Measurements from ENCODE around the gene EYS.

Gene EYS

DNA sequence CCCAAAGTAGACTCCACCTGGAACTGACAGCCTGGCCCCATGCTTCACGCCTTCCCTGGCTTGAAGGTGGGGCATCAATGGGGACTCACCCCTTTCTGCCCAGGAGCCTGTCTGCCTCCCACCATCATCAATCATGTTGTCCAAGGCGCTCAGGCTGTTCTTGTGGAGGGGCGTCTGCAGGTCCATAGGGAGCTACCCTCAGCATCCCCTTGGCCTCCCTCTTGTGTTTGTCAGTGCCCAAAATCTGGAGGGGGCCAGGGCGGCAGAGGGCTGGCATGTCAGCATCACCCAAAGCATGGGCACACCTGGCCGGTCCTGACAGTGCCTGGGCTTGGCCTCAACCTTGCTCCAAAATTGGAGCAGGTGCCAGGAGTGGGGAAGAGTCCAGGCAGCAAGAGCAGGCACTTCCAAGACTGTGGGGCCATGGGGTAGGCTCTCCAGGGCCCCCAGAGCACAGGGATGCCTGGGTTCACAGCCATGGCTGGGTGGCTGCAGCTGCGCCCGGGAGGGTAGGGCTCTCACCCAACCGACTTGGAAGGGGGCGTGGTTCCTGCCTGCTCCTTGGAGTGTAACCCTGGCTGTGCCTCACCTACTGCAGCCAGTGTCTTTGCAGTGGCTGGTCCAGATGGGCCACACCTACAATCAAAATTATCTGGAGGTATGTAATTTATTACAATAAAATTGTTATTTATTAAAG lies 903.4 kb downstream of the EYS start:
- no peak for DNase-seq

DNA sequence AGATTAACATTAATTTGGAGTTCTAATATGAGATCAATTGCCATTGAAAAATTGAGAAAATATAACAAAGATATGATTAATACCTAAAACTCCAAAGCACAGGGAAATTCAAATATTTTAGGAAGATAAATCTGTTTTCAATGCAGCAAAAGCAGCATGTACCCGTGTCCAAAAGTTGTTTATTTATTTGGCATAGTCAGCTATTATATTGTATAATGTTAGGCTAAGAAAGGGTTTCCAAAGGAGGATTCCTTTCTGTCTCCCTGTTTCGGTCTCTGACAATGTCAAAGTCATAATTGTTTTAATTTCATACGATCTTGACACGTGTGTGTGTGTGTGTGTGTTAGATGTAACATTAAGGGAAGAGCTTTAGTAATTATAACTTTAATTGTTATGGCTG lies 914.5 kb downstream of the EYS start:
- DNase-seq = no peak

GRCh38 chr6:64789476-64789875 lies 917.5 kb downstream of the EYS start:
- DNase-seq = no peak

DNA sequence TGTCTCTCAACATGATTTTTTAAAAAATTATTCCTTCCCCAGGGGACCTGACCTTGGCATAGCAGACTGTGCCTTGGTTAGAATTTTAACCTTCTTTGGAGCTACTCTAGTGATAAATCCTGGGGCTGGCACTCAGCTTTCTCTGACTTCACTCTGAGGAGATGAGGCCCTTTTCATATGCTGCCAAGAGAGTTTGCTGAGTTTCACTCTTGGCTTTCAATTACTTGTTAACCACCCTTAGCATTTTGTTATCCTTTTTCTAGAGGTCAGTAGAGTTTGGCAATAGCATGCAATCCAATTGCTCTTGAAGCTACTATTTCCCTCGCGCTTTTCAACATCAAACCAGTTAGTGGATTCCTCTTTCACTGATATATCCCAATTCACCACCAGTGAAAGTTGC lies 920.3 kb downstream of the EYS start:
- DNase-seq = no peak

- no peak for DNase-seq
Observed at GRCh38 chr6:64782877-64783276, 924.1 kb downstream of the EYS start.

DNA sequence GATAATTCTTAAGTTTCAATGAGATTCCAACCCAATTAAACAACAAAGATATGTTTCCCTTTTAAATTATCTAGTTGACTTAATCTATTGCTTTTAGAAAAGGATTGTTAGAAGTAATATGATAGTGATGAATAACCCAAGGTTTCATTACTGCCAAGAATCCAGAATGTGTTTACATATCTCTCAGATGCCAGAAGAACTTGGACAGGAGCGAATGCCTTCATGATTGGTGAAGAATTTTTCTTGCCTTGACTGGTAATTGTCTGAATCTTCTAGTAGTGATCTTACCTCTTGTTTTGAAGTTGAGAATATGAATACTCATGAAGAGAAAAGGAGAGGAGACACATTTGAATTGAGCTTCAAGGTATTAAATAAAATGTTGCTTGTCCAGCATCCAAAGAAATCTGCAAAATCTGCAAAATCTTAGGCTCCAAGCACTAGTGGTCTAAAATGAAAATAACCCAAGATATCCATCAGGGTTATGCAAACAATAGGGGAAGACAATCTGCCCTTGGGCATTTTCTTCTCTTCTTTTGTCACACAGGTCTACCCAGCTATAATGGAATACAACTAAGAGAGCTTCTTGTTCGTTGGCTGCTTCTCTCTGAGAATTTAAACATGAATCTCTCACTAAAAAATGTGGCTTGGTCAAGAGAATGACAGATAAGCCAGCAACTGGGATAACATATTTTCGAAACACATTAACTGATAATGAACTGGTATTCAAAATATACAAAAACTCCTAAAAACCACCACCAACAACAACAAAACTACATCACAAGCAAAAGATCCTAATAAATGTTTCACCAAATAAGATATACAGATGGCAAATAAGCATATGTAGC lies 928.9 kb downstream of the EYS start:
- DNase-seq = no peak

GRCh38 chr6:64776359-64776758 lies 930.7 kb downstream of the EYS start:
- DNase-seq = no peak

- no peak for DNase-seq
Observed at GRCh38 chr6:64774881-64775280, 932.1 kb downstream of the EYS start.

DNA sequence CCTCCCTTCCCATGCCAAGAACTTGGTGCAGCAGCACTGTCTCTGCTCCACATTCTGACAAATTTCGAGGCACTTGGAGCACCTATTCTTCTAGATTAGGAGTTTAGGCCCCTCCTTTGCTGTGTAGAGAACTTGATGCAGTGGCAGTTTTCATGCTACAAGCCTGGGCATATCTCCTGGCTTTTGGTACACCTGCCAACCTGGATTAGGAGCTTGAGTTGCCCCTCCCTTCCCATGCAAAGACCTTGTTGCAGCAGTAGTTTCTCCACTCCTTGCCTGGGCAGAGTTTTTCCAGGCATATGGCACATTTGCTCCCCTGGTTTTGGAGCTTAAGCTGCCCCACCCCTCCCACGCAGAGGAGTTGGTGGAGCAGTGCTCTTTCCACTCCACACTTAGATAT lies 956.1 kb downstream of the EYS start:
- no peak for DNase-seq

DNA sequence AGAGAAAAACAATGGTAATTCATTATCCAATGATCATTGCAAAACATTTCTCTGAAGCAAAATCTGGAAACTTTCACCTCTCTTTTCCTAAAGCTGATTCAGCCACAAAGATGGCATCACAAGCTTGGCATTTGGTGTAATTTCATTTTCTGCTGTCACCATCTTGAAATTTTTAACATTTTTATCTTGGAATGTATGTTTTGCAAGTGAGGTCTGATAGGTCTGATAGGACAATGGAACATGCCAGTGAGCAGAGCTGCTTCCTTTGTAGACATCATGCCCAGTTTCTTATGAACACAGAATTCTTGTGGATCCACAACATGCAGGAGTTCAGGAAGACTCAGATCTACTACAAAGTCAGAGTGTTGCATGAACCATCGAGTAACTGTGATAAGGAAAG lies 969.6 kb downstream of the EYS start:
- no peak for DNase-seq

DNA sequence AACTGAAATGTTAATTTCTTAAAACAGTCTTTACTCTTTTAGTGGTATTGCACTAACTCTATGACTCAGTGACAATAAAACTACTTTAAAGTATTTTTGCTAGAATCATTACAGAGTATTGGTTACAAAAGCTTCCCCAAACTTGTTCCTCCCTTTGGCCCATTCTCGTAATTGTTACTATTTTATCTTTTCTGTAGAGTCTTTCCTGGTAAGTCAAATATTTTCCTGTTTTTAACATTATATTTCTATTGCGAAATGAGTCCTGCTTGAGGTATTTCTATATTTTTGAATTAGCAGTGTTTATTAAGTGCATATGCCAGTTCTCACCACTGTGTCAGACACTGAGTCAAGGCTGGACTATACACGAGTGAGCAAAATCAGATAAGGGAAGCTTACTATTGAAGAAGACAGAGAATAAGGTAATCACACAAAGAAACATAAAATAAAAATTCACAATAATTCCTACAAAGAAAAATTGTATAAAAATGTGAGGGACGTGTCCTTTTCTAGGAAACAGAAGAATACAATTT lies 970.5 kb downstream of the EYS start:
- DNase-seq = no peak

DNA sequence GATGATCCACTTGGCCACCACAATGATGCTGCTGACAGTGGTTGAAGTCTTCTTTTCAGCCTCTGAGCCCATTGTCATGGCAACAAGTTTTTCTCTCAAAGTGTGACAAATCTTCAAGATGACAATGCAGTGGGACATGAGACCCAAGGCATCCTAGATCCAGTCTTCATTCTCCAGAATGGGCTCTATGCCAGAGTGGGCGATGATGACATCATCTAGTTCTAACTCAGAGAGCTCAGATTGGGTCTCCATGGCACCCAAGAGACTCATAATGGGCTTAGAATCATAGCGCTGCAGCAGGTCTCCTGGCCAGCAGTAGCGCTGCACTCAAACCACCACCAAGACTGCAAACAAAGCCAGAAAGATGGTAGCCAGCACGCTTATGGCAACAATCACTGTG lies 973.6 kb downstream of the EYS start:
- no peak for DNase-seq

GRCh38 chr6:64732888-64733287 lies 974.1 kb downstream of the EYS start:
- DNase-seq = no peak

DNA sequence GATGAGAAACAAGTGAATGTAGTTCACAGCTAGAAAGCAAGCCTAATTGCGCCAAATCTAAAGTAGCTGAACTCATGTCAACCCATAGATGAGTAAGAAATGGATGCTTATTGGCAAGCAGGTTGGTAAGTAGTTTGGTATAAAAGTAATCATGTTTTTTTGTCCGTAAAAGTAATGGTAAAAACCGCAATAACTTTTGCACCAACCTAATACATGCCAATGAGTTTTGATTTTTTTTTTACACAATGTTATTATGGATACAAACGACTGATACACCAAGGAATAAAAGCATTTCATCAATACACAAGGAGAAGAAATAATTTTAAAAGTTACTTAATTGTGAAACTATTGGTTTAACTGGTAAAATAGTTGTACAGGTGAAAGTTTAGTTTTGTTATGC lies 977.5 kb downstream of the EYS start:
- no peak for DNase-seq

DNA sequence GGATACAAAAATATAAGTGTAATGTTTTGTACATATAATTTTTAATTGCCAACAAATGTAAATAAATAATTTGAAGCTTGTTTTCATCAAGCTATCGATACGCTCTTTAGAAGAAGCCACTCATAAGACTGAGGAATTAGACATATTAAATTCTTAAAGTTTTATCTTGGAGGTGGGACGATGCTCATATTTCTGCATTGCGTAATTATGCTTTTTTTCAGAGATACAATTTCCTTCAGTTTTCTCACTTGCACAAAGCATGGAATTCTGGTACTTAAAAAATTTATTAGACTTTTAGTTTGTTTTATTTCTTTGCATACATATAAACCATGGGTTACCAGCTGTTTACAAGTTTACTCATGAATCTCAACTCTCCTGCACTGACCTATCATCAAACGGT lies 980.0 kb downstream of the EYS start:
- no peak for DNase-seq

DNA sequence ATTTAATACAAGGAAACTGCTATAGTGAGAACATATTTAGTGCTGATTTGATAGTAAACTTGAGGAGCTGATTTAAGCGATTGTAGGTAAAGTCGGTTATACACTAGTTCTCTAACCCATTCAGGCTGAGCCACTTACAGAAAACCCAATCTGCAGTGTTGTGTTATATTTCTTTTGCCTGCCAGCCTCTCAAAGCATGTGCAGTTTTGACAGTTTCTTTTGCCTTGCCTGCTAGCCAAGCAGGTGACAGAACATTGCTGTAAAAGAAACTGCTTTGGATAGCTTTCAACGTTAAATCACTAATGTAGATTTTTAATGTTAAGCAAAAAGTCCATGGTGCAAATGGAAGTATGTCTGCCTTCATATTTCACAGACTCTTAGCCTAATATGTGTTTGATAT lies 982.9 kb downstream of the EYS start:
- no peak for DNase-seq

DNA sequence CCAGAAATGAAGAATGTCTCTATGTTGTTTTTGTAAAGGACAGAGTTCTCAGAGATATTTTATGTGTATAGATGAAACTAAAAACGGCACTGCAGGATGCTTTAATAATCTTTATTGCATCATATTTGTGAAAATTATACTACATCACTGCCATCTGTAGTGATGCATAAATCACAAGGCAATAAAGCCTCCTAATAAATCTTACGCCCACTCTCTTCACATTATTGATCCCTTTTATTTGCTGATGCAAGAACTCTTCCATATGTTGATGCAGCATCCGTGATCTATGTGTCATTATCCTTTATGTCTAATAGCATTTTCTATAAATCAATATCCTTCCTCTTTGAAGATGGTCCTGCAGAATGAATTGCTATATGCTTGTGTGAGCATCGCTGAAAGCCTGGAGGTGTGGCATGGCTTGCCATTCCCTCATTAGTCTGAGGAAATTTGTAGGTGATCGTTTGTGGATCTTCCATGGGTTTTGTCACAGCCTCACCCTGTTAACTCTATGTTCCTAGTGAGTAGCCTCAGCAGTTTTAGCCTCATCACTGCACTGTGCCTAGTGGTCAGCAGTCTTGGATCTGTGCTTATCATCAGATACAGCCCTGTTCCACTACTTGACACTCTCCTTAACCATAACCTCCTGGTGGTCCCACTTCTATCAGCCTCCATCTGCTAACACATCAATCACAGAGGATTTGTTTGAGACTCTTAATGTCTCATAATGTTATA lies 983.5 kb downstream of the EYS start:
- DNase-seq = no peak

DNA sequence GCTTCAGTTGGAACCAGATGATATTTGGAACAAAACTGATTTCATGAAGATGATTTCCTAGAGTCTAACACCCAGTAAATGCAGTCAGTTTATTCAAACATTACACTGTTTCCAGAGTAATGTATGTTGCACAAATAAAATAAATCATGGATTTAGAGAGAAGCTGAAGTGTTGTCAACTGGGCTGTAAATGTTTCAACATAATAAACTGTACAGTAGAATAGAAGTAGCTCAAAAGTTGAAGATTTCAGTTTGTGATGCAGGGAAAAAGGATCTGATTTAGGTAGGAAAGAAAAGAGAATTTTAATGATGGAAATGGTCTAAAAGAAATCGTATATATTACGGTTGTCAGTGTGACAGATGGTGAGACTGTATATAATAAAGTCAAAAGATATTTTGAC lies 985.2 kb downstream of the EYS start:
- DNase-seq = no peak

DNA sequence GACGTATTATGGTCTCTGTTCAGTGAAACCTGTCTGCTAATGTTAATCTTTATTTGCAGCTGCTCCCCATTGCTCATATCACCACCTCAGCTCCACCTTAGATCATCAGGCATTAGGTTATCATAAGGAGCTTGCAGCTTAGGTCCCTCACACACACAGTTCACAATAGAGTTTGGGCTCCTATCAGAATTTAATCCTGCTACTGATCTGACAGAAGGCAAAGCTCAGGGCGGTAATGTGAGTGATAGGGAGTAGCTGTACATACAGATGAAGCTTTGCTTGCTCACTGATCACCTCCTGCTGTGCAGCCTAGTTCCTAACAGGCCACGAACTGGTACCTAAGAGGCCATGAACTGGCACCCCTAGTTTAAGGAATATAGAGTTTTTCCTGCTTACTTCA lies 989.7 kb downstream of the EYS start:
- DNase-seq = no peak

DNA sequence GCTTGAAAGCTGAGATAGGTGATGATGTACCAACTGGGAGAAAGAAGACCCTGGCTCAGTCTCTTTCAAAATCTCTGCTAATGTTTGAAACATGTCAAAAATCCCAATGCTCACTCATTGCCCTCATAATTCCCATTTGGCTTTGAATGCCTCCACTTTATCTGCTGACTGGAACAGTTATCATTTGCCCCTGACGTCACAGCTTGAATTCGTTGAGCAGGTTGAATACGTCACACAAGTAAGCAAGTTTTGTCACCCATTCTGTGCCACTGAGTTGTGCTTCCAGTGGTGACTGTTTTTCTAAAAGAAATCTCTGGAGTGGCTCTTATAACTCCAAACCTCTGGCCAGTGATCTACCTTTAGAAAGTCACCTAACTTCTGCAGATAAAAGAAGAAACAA lies 991.4 kb downstream of the EYS start:
- DNase-seq = no peak

- no peak for DNase-seq
Observed at GRCh38 chr6:64714073-64714472, 993.0 kb downstream of the EYS start.

GRCh38 chr6:64713175-64713574 lies 993.9 kb downstream of the EYS start:
- no peak for DNase-seq

DNA sequence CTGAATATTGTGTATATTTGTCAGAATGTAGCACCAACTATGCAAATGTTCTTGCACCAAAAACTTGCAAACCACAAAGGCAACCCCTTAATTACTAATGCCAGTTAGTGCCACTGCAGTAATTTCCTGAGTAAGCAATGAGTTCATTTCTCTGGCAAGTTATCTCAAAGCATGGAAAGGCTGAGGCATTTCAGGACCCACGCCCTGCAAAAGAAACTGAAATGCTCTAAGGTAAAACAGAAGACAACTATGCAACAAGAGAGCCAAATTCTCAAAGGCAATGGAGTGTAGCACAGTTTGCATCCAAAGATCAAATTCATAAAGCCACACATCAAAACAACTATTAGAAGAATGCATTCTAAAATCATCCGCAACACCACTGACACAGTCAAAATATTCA lies 994.4 kb downstream of the EYS start:
- DNase-seq = no peak

DNA sequence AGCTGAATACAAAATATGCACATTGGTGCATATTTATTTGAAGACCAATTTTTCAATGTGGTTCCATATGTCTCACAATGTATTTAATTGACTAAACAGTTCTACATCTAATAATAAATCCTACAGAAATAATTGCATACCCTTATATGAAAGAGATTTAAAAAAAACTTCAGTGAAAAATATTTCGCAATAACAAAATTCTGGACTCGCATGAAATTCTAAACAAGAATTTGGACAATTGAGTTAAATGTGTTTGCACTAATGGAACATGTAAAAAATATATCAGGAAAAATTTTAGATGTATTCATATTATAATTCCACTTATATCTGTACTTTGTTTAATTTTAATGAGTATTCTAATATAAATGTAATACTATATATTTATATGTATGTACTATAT lies 1003.1 kb downstream of the EYS start:
- no peak for DNase-seq

Data from stimulated activated CD4-positive, alpha-beta T cell treated with anti-CD3 and anti-CD28 coated beads, Interleukin-4, amount 100 ng/mL, for 1 hour (primary cell).